ENCODE measurements around the gene RCAN2.

- TF ChIP-seq, protein P1, sequence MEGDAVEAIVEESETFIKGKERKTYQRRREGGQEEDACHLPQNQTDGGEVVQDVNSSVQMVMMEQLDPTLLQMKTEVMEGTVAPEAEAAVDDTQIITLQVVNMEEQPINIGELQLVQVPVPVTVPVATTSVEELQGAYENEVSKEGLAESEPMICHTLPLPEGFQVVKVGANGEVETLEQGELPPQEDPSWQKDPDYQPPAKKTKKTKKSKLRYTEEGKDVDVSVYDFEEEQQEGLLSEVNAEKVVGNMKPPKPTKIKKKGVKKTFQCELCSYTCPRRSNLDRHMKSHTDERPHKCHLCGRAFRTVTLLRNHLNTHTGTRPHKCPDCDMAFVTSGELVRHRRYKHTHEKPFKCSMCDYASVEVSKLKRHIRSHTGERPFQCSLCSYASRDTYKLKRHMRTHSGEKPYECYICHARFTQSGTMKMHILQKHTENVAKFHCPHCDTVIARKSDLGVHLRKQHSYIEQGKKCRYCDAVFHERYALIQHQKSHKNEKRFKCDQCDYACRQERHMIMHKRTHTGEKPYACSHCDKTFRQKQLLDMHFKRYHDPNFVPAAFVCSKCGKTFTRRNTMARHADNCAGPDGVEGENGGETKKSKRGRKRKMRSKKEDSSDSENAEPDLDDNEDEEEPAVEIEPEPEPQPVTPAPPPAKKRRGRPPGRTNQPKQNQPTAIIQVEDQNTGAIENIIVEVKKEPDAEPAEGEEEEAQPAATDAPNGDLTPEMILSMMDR (IDR thresholded peaks at IDR 0.05), result no peak
- no peak for TF ChIP-seq POLR2A (IDR thresholded peaks at IDR 0.05)
These were observed 51.1 kb downstream of the RCAN2 start for GRCh38 chr6:46440141-46440540.

Measured in adrenal gland (tissue), 5 donors.